D721Med (cell line): ENCODE results near the gene RDH12.

Source experiments
- DNase-seq: peaks from one replicate; pipeline ENCODE4 v3.0.0; 2011; ENCODE audit warnings: low spot score; ENCODE audit not compliant: insufficient read length
- FAIRE-seq: peaks from 2 replicates; lab custom pipeline; 2011; peaks lifted over from hg19 to GRCh38; lab: Jason Lieb, UNC
- CTCF ChIP-seq: IDR thresholded peaks from 2 replicates; pipeline ENCODE4 v1.5.1; 2012; ENCODE audit warnings: mild to moderate bottlenecking, control low read depth; ENCODE audit not compliant: insufficient read depth; ENCODE audit errors: missing control alignments

The RDH12 gene

GRCh38 chr14:67748312-67748711 lies 46.6 kb downstream of the RDH12 start:
- TF ChIP-seq CTCF = no peak

GRCh38 chr14:67749341-67750084 lies 47.8 kb downstream of the RDH12 start:
- no peak for TF ChIP-seq CTCF
- DNase-seq (peak; percentile 31), FAIRE-seq (no peak)

More at GRCh38 chr14:67748312-67748711, 46.6 kb downstream of the RDH12 start:
- DNase-seq = no peak
- FAIRE-seq = no peak

GRCh38 chr14:67756496-67756895 lies 54.8 kb downstream of the RDH12 start:
- DNase-seq (no peak), FAIRE-seq (no peak)
- no peak for TF ChIP-seq CTCF

GRCh38 chr14:67757175-67757574 lies 55.5 kb downstream of the RDH12 start:
- no peak for TF ChIP-seq CTCF
- no peak for FAIRE-seq
- DNase-seq = no peak

GRCh38 chr14:67759916-67760315 lies 58.2 kb downstream of the RDH12 start:
- no peak for TF ChIP-seq CTCF
- DNase-seq (peak; percentile 48), FAIRE-seq (peak; percentile 95)

- FAIRE-seq = no peak
- TF ChIP-seq CTCF = no peak
- no peak for DNase-seq
These were observed 60.4 kb downstream of the RDH12 start for GRCh38 chr14:67762051-67762450.

- DNase-seq = no peak
- TF ChIP-seq CTCF = no peak
- FAIRE-seq = no peak
These were observed 61.6 kb downstream of the RDH12 start for GRCh38 chr14:67763158-67763822.
